ENCODE results near the gene OSBPL6. TPM values are rescaled to one million over a fixed set of nuclear protein-coding genes. Genes with fewer than 3 reads are reported as not detected.

Gene OSBPL6
- total RNA-seq, 1 experiment from 2014 or later: 2.3 TPM

- H3K27ac Mint-ChIP-seq (ENCODE audit: unreplicated experiment): no peak overlapping the region
- no peak for TF ChIP-seq CTCF (IDR thresholded peaks at IDR 0.05; ENCODE audit: unreplicated experiment)
These were observed 76.0 kb downstream of the OSBPL6 start for GRCh38 chr2:178270338-178270737.

GRCh38 chr2:178271094-178271493 is 76.8 kb downstream of the OSBPL6 start:
- no peaks in the 10 kb centered on the region for H3K4me1 Mint-ChIP-seq (ENCODE audit: low read depth, unreplicated experiment)
- no TSS peak for BruUV-seq (replicated peaks)
- CTCF ChIA-PET: interaction anchor here (0.6 kb wide), 1 partner anchor 30 kb away, joined by 4 read pairs; no protein-coding TSS in a partner anchor
- no peak overlapping the region for H3K4me3 Mint-ChIP-seq (ENCODE audit: low read depth, unreplicated experiment)
- intact Hi-C loops (cut with micrococcal nuclease; ENCODE audit: unreplicated experiment): no loop called here
- no peak overlapping the region for H3K27ac Mint-ChIP-seq (ENCODE audit: unreplicated experiment)
- H3K36me3 Mint-ChIP-seq (ENCODE audit: insufficient read depth, unreplicated experiment): no peaks in the 10 kb centered on the region
- H3K27me3 Mint-ChIP-seq (ENCODE audit: unreplicated experiment): no peaks in the 10 kb centered on the region
- DNase-seq: no peak
- no peaks in the 10 kb centered on the region for H3K9me3 Mint-ChIP-seq (ENCODE audit: low read depth, unreplicated experiment)
- no peak for TF ChIP-seq CTCF (IDR thresholded peaks at IDR 0.05; ENCODE audit: unreplicated experiment)

More at GRCh38 chr2:178270338-178270737, 76.0 kb downstream of the OSBPL6 start:
- no peak for DNase-seq
- CTCF ChIA-PET: interaction anchor here (0.6 kb wide), 1 partner anchor 29 kb away, joined by 4 read pairs; no protein-coding TSS in a partner anchor
- H3K9me3 Mint-ChIP-seq (ENCODE audit: low read depth, unreplicated experiment): no peaks in the 10 kb centered on the region
- intact Hi-C loops (cut with micrococcal nuclease; ENCODE audit: unreplicated experiment): no loop called here
- H3K4me1 Mint-ChIP-seq (ENCODE audit: low read depth, unreplicated experiment): no peaks in the 10 kb centered on the region
- no TSS peak for BruUV-seq (replicated peaks)
- no peaks in the 10 kb centered on the region for H3K27me3 Mint-ChIP-seq (ENCODE audit: unreplicated experiment)
- H3K4me3 Mint-ChIP-seq (ENCODE audit: low read depth, unreplicated experiment): no peak overlapping the region
- no peaks in the 10 kb centered on the region for H3K36me3 Mint-ChIP-seq (ENCODE audit: insufficient read depth, unreplicated experiment)

- Mint-ChIP-seq H3K4me1 (ENCODE audit: low read depth, unreplicated experiment) (no peaks in the 10 kb centered on the region), H3K36me3 (ENCODE audit: insufficient read depth, unreplicated experiment) (no peaks in the 10 kb centered on the region), H3K27me3 (ENCODE audit: unreplicated experiment) (no peaks in the 10 kb centered on the region), H3K27ac (ENCODE audit: unreplicated experiment) (no peak overlapping the region), H3K9me3 (ENCODE audit: low read depth, unreplicated experiment) (no peaks in the 10 kb centered on the region), H3K4me3 (ENCODE audit: low read depth, unreplicated experiment) (no peak overlapping the region)
- CTCF ChIA-PET: no interaction called here
- no peak for TF ChIP-seq CTCF (IDR thresholded peaks at IDR 0.05; ENCODE audit: unreplicated experiment)
- intact Hi-C loops (cut with micrococcal nuclease; ENCODE audit: unreplicated experiment): no loop called here
- DNase-seq: no peak
- BruUV-seq (replicated peaks): no TSS peak
These were observed 77.5 kb downstream of the OSBPL6 start for GRCh38 chr2:178271629-178272333.

GRCh38 chr2:178273787-178274360 is 79.6 kb downstream of the OSBPL6 start:
- DNase-seq: no peak
- BruUV-seq (replicated peaks): no TSS peak
- no peak overlapping the region for H3K27ac Mint-ChIP-seq (ENCODE audit: unreplicated experiment)

More at GRCh38 chr2:178273787-178274360, 79.6 kb downstream of the OSBPL6 start:
- no peaks in the 10 kb centered on the region for H3K36me3 Mint-ChIP-seq (ENCODE audit: insufficient read depth, unreplicated experiment)
- no peak for TF ChIP-seq CTCF (IDR thresholded peaks at IDR 0.05; ENCODE audit: unreplicated experiment)
- intact Hi-C loops (cut with micrococcal nuclease; ENCODE audit: unreplicated experiment): no loop called here
- H3K4me3 Mint-ChIP-seq (ENCODE audit: low read depth, unreplicated experiment): no peak overlapping the region
- H3K9me3 Mint-ChIP-seq (ENCODE audit: low read depth, unreplicated experiment): no peaks in the 10 kb centered on the region
- H3K4me1 Mint-ChIP-seq (ENCODE audit: low read depth, unreplicated experiment): peaks cover 11% of the 10 kb centered on the region
- CTCF ChIA-PET: no interaction called here
- H3K27me3 Mint-ChIP-seq (ENCODE audit: unreplicated experiment): no peaks in the 10 kb centered on the region

All from Calu3 (cell line).